Hematopoietic multipotent progenitor cell treated with erythropoietin and hydrocortisone succinate and interleukin-3 and kit ligand, for 8 days (in vitro differentiated cells): ENCODE results near the gene COPS9.

Source experiments
- DNase-seq: peaks from one replicate; pipeline ENCODE4 v3.0.0-alpha.2; 2015

COPS9 gene

GRCh38 chr2:240136013-240136670 lies at the start of gene COPS9:
TSS of gene COPS9 (minus strand) at chr2:240136305. CDS start at chr2:240136284, 21 bp downstream.
- DNase-seq, result peak; percentile 82

GRCh38 chr2:240184656-240185055 lies 48.6 kb upstream of the COPS9 start:
- no peak for DNase-seq

GRCh38 chr2:240183875-240184590 lies 47.9 kb upstream of the COPS9 start:
- DNase-seq, result no peak

GRCh38 chr2:240183006-240183874 lies 47.1 kb upstream of the COPS9 start:
- no peak for DNase-seq

- no peak for DNase-seq
Measured at GRCh38 chr2:240182476-240182875, 46.4 kb upstream of the COPS9 start.

- no peak for DNase-seq
Measured at GRCh38 chr2:240182001-240182400, 45.9 kb upstream of the COPS9 start.

- DNase-seq, result no peak
Measured at GRCh38 chr2:240179941-240180666, 44.0 kb upstream of the COPS9 start.

- DNase-seq, result no peak
Measured at GRCh38 chr2:240179186-240179815, 43.2 kb upstream of the COPS9 start.

- DNase-seq, result no peak
Measured at GRCh38 chr2:240178564-240178963, 42.5 kb upstream of the COPS9 start.

- no peak for DNase-seq
Measured at GRCh38 chr2:240174496-240174895, 38.4 kb upstream of the COPS9 start.

GRCh38 chr2:240172071-240172895 lies 36.2 kb upstream of the COPS9 start:
- no peak for DNase-seq

- no peak for DNase-seq
Measured at GRCh38 chr2:240170883-240171282, 34.8 kb upstream of the COPS9 start.

GRCh38 chr2:240170354-240170735 lies 34.2 kb upstream of the COPS9 start:
- DNase-seq, result no peak

GRCh38 chr2:240169486-240170353 lies 33.6 kb upstream of the COPS9 start:
- no peak for DNase-seq

- no peak for DNase-seq
Measured at GRCh38 chr2:240168546-240169361, 32.6 kb upstream of the COPS9 start.

- no peak for DNase-seq
Measured at GRCh38 chr2:240168041-240168440, 31.9 kb upstream of the COPS9 start.

GRCh38 chr2:240167588-240167880 lies 31.4 kb upstream of the COPS9 start:
- no peak for DNase-seq

GRCh38 chr2:240166761-240167587 lies 30.9 kb upstream of the COPS9 start:
- DNase-seq, result no peak

- no peak for DNase-seq
Measured at GRCh38 chr2:240166191-240166590, 30.1 kb upstream of the COPS9 start.
